Measurements from ENCODE around the gene LGR5.

DNA sequence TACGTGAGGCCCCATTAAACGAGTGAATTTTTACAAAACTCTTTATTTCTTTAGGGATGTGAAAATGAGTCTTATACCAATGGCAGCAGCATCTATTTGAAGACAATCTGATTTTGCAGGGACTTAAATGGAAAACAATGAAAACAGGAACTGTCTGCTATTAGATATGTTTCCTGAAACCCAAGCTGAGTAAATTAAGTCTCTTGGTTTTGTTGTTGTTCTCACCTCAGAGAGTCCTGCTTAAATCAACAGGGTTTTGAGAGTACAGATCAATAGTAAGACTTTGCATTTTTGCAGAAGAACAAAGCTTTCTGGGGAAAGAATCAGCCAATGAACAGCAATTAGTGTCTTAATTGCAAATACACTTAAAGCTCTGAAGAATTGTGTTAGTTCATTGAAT is 39.1 kb upstream of the LGR5 start:
- TF ChIP-seq, protein P1, sequence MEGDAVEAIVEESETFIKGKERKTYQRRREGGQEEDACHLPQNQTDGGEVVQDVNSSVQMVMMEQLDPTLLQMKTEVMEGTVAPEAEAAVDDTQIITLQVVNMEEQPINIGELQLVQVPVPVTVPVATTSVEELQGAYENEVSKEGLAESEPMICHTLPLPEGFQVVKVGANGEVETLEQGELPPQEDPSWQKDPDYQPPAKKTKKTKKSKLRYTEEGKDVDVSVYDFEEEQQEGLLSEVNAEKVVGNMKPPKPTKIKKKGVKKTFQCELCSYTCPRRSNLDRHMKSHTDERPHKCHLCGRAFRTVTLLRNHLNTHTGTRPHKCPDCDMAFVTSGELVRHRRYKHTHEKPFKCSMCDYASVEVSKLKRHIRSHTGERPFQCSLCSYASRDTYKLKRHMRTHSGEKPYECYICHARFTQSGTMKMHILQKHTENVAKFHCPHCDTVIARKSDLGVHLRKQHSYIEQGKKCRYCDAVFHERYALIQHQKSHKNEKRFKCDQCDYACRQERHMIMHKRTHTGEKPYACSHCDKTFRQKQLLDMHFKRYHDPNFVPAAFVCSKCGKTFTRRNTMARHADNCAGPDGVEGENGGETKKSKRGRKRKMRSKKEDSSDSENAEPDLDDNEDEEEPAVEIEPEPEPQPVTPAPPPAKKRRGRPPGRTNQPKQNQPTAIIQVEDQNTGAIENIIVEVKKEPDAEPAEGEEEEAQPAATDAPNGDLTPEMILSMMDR (optimal IDR thresholded peaks at IDR 0.05 in 1 of 3, IDR thresholded peaks at IDR 0.05 in 1 of 3, conservative IDR thresholded peaks at IDR 0.05 in 1 of 3; ENCODE audit: extremely low read depth in 1 of 3, insufficient read depth in 2 of 3, low read length in 3 of 3): no peak
- no peak for TF ChIP-seq EZH2 (IDR thresholded peaks at IDR 0.05; ENCODE audit: low read length)
